Esophagus muscularis mucosa (tissue), 4 donors: ENCODE measurements around the gene VKORC1. TPM values are rescaled to one million over a fixed set of nuclear protein-coding genes. Genes with fewer than 3 reads are reported as not detected.

Experiments used
- DNase-seq: peaks from one replicate; pipeline ENCODE4 v3.0.0-alpha.2; 2017; ENCODE audit errors: extremely low spot score
- H3K27ac ChIP-seq, 4 donors: fragments of 200-600 bp; sonication (generic); replicated peaks in 1 of 4; 1 replicate in 3 of 4; 2 replicates in 1 of 4; pipeline ENCODE4 v1.5.1; 2016 to 2019; ENCODE audit warnings: mild to moderate bottlenecking in 1 of 4
- H3K27me3 ChIP-seq, 4 donors: fragments of 200-600 bp; sonication (generic); one replicate each; pipeline versions ENCODE4 v1.5.1 to v1.6.0; 2016 to 2019
- H3K36me3 ChIP-seq, 4 donors: fragments of 200-600 bp; sonication (generic); one replicate each; pipeline ENCODE4 v1.5.1; 2016 to 2019
- H3K4me1 ChIP-seq, 4 donors: fragments of 200-600 bp; sonication (generic); one replicate each; pipeline ENCODE4 v1.5.1; 2016 to 2019
- H3K4me3 ChIP-seq, 4 donors: fragments of 200-600 bp; sonication (generic); 1 replicate in 2 of 4; 2 replicates in 2 of 4; pipeline ENCODE4 v1.5.1; 2016 to 2019; ENCODE audit warnings: mild to moderate bottlenecking in 4 of 4, moderate library complexity in 1 of 4
- H3K9me3 ChIP-seq, 4 donors: fragments of 200-600 bp; sonication (generic); 1 replicate in 3 of 4; 2 replicates in 1 of 4; pipeline ENCODE4 v1.5.1; 2016 to 2019
- EP300 ChIP-seq: sonication (generic); formaldehyde crosslinking; IDR thresholded peaks from one replicate; pipeline ENCODE4 v1.6.1; 2017; ENCODE audit warnings: antibody characterized with exemption
- POLR2A ChIP-seq: fragments of 450-650 bp; IDR thresholded peaks from one replicate; pipeline ENCODE4 v1.6.1; 2017; ENCODE audit warnings: antibody characterized with exemption, moderate library complexity, mild to moderate bottlenecking, low read depth
- POLR2AphosphoS5 ChIP-seq, 2 donors: sonication (generic); formaldehyde crosslinking; IDR thresholded peaks; one replicate each; pipeline ENCODE4 v1.6.1; 2017; ENCODE audit warnings: antibody characterized with exemption in 2 of 2
- WGBS: methylation state at CpG from one replicate; pipeline ENCODE4 v1.1.5; 2018; 5-methylcytosine and 5-hydroxymethylcytosine counted together
- intact Hi-C: fragments of 100-400 bp; cut with DNase I; formaldehyde crosslinking; loops from one replicate; pipeline ENCODE4 v1.15.1; 2023
- total RNA-seq, 4 donors: library from RNA; depleted of rRNA; stranded (reverse); fragments of >200 nt; gene quantifications; one replicate each; pipeline versions ENCODE4 v1.1.0 to v1.2.1, GENCODE V29; 2016
- TF ChIP-seq, protein P1 (sequence below), 3 experiments: fragments of 200-600 bp in 2 of 3; fragments of 450-650 bp in 1 of 3; sonication (generic) in 2 of 3; IDR thresholded peaks; one replicate each; pipeline ENCODE4 v1.5.1; 2017 to 2019; ENCODE audit warnings: antibody characterized with exemption in 3 of 3, mild to moderate bottlenecking in 2 of 3, moderate library complexity in 1 of 3

The VKORC1 gene
- total RNA-seq, 4 donors from 2014 or later: 81.4 to 122 (median 108) TPM

GRCh38 chr16:31077024-31077423 is 17.6 kb downstream of the VKORC1 start:
- intact Hi-C loops: loop anchor here (10.0 kb wide), 1 partner anchor 368 kb away; the partner anchor contains the start of gene ZNF843
- Histone ChIP-seq H3K27ac (no peak overlapping the region), H3K4me3 (no peak overlapping the region), H3K9me3 (no peaks in the 10 kb centered on the region), H3K36me3 (peaks cover 36 to 62% (median 61%) of the 10 kb centered on the region in 4 donors), H3K27me3 (no peaks in the 10 kb centered on the region), H3K4me1 (peaks cover 14 to 51% (median 34%) of the 10 kb centered on the region in 4 donors)
- TF ChIP-seq, protein P1, sequence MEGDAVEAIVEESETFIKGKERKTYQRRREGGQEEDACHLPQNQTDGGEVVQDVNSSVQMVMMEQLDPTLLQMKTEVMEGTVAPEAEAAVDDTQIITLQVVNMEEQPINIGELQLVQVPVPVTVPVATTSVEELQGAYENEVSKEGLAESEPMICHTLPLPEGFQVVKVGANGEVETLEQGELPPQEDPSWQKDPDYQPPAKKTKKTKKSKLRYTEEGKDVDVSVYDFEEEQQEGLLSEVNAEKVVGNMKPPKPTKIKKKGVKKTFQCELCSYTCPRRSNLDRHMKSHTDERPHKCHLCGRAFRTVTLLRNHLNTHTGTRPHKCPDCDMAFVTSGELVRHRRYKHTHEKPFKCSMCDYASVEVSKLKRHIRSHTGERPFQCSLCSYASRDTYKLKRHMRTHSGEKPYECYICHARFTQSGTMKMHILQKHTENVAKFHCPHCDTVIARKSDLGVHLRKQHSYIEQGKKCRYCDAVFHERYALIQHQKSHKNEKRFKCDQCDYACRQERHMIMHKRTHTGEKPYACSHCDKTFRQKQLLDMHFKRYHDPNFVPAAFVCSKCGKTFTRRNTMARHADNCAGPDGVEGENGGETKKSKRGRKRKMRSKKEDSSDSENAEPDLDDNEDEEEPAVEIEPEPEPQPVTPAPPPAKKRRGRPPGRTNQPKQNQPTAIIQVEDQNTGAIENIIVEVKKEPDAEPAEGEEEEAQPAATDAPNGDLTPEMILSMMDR (IDR thresholded peaks at IDR 0.05): no peak
- TF ChIP-seq EP300 (no peak), POLR2AphosphoS5 (IDR thresholded peaks at IDR 0.05) (no peak), POLR2A (no peak)
- no peak for DNase-seq
- 96% methylated on average over 13 of the region's 13 CpGs for WGBS

- Histone ChIP-seq H3K36me3 (peaks cover 36 to 55% (median 54%) of the 10 kb centered on the region in 4 donors), H3K27me3 (no peaks in the 10 kb centered on the region), H3K4me3 (no peak overlapping the region), H3K4me1 (peaks cover 19 to 51% (median 35%) of the 10 kb centered on the region in 4 donors), H3K27ac (no peak overlapping the region), H3K9me3 (no peaks in the 10 kb centered on the region)
- intact Hi-C loops: loop anchor here (10.0 kb wide), 1 partner anchor 368 kb away; the partner anchor contains the start of gene ZNF843
- WGBS: 70% methylated on average over 10 of the region's 16 CpGs
- no peak for TF ChIP-seq EP300
- TF ChIP-seq, protein P1 (IDR thresholded peaks at IDR 0.05): no peak
- DNase-seq: no peak
These were observed 18.3 kb downstream of the VKORC1 start for GRCh38 chr16:31076319-31076718.

GRCh38 chr16:31074814-31075183 is 19.8 kb downstream of the VKORC1 start:
- H3K4me1 ChIP-seq: peaks cover 19 to 49% (median 39%) of the 10 kb centered on the region in 4 donors
- intact Hi-C loops: loop anchor here (10.0 kb wide), 1 partner anchor 370 kb away; the partner anchor contains the start of gene ZNF843
- TF ChIP-seq POLR2A (no peak), EP300 (no peak), POLR2AphosphoS5 (IDR thresholded peaks at IDR 0.05) (no peak)
- TF ChIP-seq, protein P1 (IDR thresholded peaks at IDR 0.05): no peak
- H3K27me3 ChIP-seq: no peaks in the 10 kb centered on the region
- WGBS: under 1% methylated on average over 7 of the region's 7 CpGs
- peak overlapping the region; percentile 81 to 100 (median 98) for H3K4me3 ChIP-seq
- peaks cover 33 to 40% (median 39%) of the 10 kb centered on the region in 4 donors for H3K36me3 ChIP-seq
- H3K27ac ChIP-seq: peak overlapping the region; percentile 92 to 99 (median 99)
- H3K9me3 ChIP-seq: no peaks in the 10 kb centered on the region
- no peak for DNase-seq

GRCh38 chr16:31073970-31074813 is 20.4 kb downstream of the VKORC1 start, which contains the start of the genes ZNF646 and ZNF668:
Gene ZNF646, plus strand, starts transcription at chr16:31074422. Its CDS starts 1,903 bp downstream, at chr16:31076325.
Gene ZNF668, minus strand, starts transcription at chr16:31074240. Its CDS starts 9,781 bp downstream, at chr16:31064459.
- Histone ChIP-seq H3K4me3 (peak within 1 kb of the TSS; percentile 81 to 100 (median 98)), H3K9me3 (no peaks in the 10 kb centered on the region), H3K36me3 (peaks cover 28 to 34% (median 32%) of the 10 kb centered on the region in 4 donors), H3K4me1 (peaks cover 19 to 49% (median 39%) of the 10 kb centered on the region in 4 donors), H3K27ac (peak within 1 kb of the TSS; percentile 92 to 99 (median 99)), H3K27me3 (no peaks in the 10 kb centered on the region)
- peak; percentile 99 for DNase-seq
- TF ChIP-seq POLR2AphosphoS5 (IDR thresholded peaks at IDR 0.05) (peak; percentile 89 to 94), EP300 (no peak), POLR2A (peak; percentile 47)
- TF ChIP-seq, protein P1 (IDR thresholded peaks at IDR 0.05): no peak
- intact Hi-C loops: loop anchor here (10.0 kb wide), 1 partner anchor 371 kb away; the partner anchor contains the start of gene ZNF843
- WGBS: under 1% methylated on average over 48 of the region's 48 CpGs
